Mammary epithelial cell (primary cell): Measurements from ENCODE around the gene TBX2.

Experiments
- EZH2 ChIP-seq: IDR thresholded peaks from 2 replicates; pipeline ENCODE4 v1.6.1; 2012; ENCODE audit warnings: low read length, inconsistent platforms, borderline replicate concordance
- TF ChIP-seq, protein P1 (sequence below), 2 donors: IDR thresholded peaks in 1 of 2; conservative IDR thresholded peaks in 1 of 2; 2 replicates each; pipeline ENCODE4 v1.5.1; 2011 to 2012; ENCODE audit warnings: inconsistent platforms in 2 of 2, low read length in 2 of 2, mild to moderate bottlenecking in 2 of 2, control low read depth in 1 of 2, low read depth in 1 of 2; ENCODE audit not compliant: insufficient read depth in 1 of 2; ENCODE audit errors: extremely low read depth in 1 of 2

DNA sequence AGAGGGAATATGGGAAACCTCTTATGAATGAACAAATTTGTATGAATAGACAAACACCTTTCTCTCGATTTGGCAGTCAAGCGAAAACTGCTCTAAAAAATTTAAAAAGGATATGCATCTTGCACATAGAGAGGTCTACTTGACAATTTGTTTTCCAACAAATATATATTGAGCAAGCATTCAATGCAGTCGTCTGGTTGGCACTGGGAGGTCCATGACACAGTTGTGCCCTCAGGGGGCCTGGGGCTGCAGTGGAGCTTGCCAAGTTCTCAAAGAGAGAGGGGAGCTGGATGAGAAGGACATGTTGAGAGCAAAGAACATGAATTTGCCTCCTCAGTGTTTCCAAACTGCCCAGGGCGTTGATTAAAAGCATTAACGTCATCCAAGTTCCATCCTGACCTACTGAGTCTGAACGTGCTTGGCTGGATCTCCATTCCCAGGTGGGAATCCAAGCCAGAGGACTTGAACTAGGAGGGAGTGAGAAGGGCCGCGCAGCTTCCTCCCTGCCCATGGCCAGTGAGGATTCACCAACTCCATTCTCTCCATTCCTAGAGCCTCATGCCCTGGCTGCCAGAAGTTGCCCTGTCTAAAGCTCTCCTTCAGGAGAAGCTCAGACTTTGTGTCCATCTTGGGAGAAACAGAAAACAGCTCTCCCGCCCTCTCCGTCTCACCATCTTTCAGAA is 24.5 kb downstream of the TBX2 start:
- TF ChIP-seq, protein P1, sequence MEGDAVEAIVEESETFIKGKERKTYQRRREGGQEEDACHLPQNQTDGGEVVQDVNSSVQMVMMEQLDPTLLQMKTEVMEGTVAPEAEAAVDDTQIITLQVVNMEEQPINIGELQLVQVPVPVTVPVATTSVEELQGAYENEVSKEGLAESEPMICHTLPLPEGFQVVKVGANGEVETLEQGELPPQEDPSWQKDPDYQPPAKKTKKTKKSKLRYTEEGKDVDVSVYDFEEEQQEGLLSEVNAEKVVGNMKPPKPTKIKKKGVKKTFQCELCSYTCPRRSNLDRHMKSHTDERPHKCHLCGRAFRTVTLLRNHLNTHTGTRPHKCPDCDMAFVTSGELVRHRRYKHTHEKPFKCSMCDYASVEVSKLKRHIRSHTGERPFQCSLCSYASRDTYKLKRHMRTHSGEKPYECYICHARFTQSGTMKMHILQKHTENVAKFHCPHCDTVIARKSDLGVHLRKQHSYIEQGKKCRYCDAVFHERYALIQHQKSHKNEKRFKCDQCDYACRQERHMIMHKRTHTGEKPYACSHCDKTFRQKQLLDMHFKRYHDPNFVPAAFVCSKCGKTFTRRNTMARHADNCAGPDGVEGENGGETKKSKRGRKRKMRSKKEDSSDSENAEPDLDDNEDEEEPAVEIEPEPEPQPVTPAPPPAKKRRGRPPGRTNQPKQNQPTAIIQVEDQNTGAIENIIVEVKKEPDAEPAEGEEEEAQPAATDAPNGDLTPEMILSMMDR (conservative IDR thresholded peaks at IDR 0.05 in 1 of 2, IDR thresholded peaks at IDR 0.05 in 1 of 2; ENCODE audit: extremely low read depth in 1 of 2, insufficient read depth in 1 of 2, low read depth in 1 of 2, low read length in 2 of 2): no peak
- no peak for TF ChIP-seq EZH2
